H9 (cell line): ENCODE measurements around the gene ABCB11. TPM values are rescaled to one million over a fixed set of nuclear protein-coding genes. Genes with fewer than 3 reads are reported as not detected.
"Not testable (repeated sequence)": the region's sequence is repeated elsewhere in the genome, so short reads cannot be mapped to it uniquely, and the experiment has no call there.

Source experiments
- DNase-seq: peaks from one replicate; pipeline ENCODE4 v3.0.0-alpha.2; 2017
- H2AFZ ChIP-seq: one replicate; pipeline ENCODE4 v1.6.1; 2013; ENCODE audit warnings: mild to moderate bottlenecking, low read length, control low read depth, moderate library complexity
- H2AK5ac ChIP-seq: 2 replicates; pipeline ENCODE4 v1.6.1; 2013; ENCODE audit warnings: low read length, control low read depth, mixed read lengths; ENCODE audit not compliant: insufficient read length
- H2BK120ac ChIP-seq: one replicate; pipeline ENCODE4 v1.6.1; 2013; ENCODE audit warnings: low read depth, mild to moderate bottlenecking, low read length, control low read depth, inconsistent platforms; ENCODE audit not compliant: poor library complexity, severe bottlenecking
- H2BK12ac ChIP-seq: 2 replicates; pipeline ENCODE4 v1.6.1; 2013; ENCODE audit warnings: low read length, control low read depth, mixed read lengths, low read depth; ENCODE audit not compliant: insufficient read length
- H2BK15ac ChIP-seq: 2 replicates; pipeline ENCODE4 v1.6.1; 2013; ENCODE audit warnings: low read depth, low read length, control low read depth
- H2BK20ac ChIP-seq: one replicate; pipeline ENCODE4 v1.6.1; 2013; ENCODE audit warnings: low read depth, mild to moderate bottlenecking, low read length, control low read depth, inconsistent platforms; ENCODE audit not compliant: poor library complexity, severe bottlenecking
- H2BK5ac ChIP-seq: 2 replicates; pipeline ENCODE4 v1.6.1; 2013; ENCODE audit warnings: low read length, control low read depth, mixed read lengths; ENCODE audit not compliant: insufficient read length
- H3K14ac ChIP-seq: 2 replicates; pipeline ENCODE4 v1.6.1; 2013; ENCODE audit warnings: low read length, control low read depth; ENCODE audit not compliant: insufficient read depth
- H3K18ac ChIP-seq: 2 replicates; pipeline ENCODE4 v1.6.1; 2013; ENCODE audit warnings: low read depth, mild to moderate bottlenecking, mixed read lengths, low read length, control low read depth; ENCODE audit not compliant: insufficient read length
- H3K23ac ChIP-seq: 2 replicates; pipeline ENCODE4 v1.6.1; 2013; ENCODE audit warnings: low read length, control low read depth, mixed read lengths, low read depth; ENCODE audit not compliant: insufficient read length
- H3K23me2 ChIP-seq: 2 replicates; pipeline ENCODE4 v1.6.1; 2013; ENCODE audit warnings: low read depth, mild to moderate bottlenecking, mixed read lengths, low read length, control low read depth; ENCODE audit not compliant: insufficient read length, poor library complexity, severe bottlenecking
- H3K27ac ChIP-seq: 2 replicates; pipeline ENCODE4 v1.5.1; 2013; ENCODE audit warnings: low read length, control low read depth, mixed read lengths, low read depth; ENCODE audit not compliant: insufficient read length
- H3K27me3 ChIP-seq: 2 replicates; pipeline ENCODE4 v1.6.1; 2013; ENCODE audit warnings: low read length, control low read depth, inconsistent platforms; ENCODE audit not compliant: insufficient read depth
- H3K4ac ChIP-seq: 2 replicates; pipeline ENCODE4 v1.6.1; 2013; ENCODE audit warnings: low read depth, mild to moderate bottlenecking, control low read depth, inconsistent platforms, low read length, moderate library complexity
- H3K4me1 ChIP-seq: 2 replicates; pipeline ENCODE4 v1.6.1; 2013; ENCODE audit warnings: low read length, control low read depth, inconsistent platforms; ENCODE audit not compliant: insufficient read depth
- H3K4me2 ChIP-seq: 2 replicates; pipeline ENCODE4 v1.6.1; 2013; ENCODE audit warnings: low read length, control low read depth, mixed read lengths; ENCODE audit not compliant: insufficient read length, insufficient read depth
- H3K56ac ChIP-seq: 2 replicates; pipeline ENCODE4 v1.6.1; 2013; ENCODE audit warnings: low read depth, mild to moderate bottlenecking, mixed read lengths, low read length, control low read depth; ENCODE audit not compliant: insufficient read length
- H3K79me1 ChIP-seq: 2 replicates; pipeline ENCODE4 v1.6.1; 2013; ENCODE audit warnings: low read depth, mild to moderate bottlenecking, moderate library complexity, low read length, control low read depth, inconsistent platforms; ENCODE audit not compliant: insufficient read depth, poor library complexity, severe bottlenecking
- H3K79me2 ChIP-seq: 2 replicates; pipeline ENCODE4 v1.6.1; 2013; ENCODE audit warnings: low read length, control low read depth, inconsistent platforms; ENCODE audit not compliant: insufficient read depth
- H3K9ac ChIP-seq: 2 replicates; pipeline ENCODE4 v1.6.1; 2013; ENCODE audit warnings: low read length, control low read depth, mixed read lengths; ENCODE audit not compliant: insufficient read length; ENCODE audit errors: extremely low read depth
- H3K9me3 ChIP-seq: one replicate; pipeline ENCODE4 v1.6.1; 2013; ENCODE audit warnings: low read depth, low read length, inconsistent platforms; ENCODE audit not compliant: control insufficient read depth
- H3T11ph ChIP-seq: one replicate; pipeline ENCODE4 v1.6.1; 2013; ENCODE audit warnings: mild to moderate bottlenecking, low read length, control low read depth, inconsistent platforms
- H4K20me1 ChIP-seq: one replicate; pipeline ENCODE4 v1.6.1; 2013; ENCODE audit not compliant: control insufficient read depth, insufficient read length, insufficient read depth
- H4K5ac ChIP-seq: 2 replicates; pipeline ENCODE4 v1.6.1; 2013; ENCODE audit warnings: low read depth, mild to moderate bottlenecking, mixed read lengths, low read length, control low read depth; ENCODE audit not compliant: insufficient read length
- H4K8ac ChIP-seq: replicated peaks from 2 replicates; pipeline ENCODE4 v1.6.1; 2013; ENCODE audit warnings: low read length, control low read depth, mixed read lengths, low read depth; ENCODE audit not compliant: insufficient read length
- H4K91ac ChIP-seq: 2 replicates; pipeline ENCODE4 v1.6.1; 2013; ENCODE audit warnings: low read depth, mild to moderate bottlenecking, moderate library complexity, mixed read lengths, low read length, control low read depth; ENCODE audit not compliant: insufficient read length
- H3K27ac Mint-ChIP-seq, 3 experiments: 2 replicates in 2 of 3; 3 replicates in 1 of 3; pipeline ENCODE4 v1.8.0; 2020 to 2021; ENCODE audit warnings: mixed read lengths in 3 of 3, mild to moderate bottlenecking in 1 of 3, moderate library complexity in 1 of 3
- H3K27me3 Mint-ChIP-seq: 2 replicates; pipeline ENCODE4 v1.8.0; 2021; ENCODE audit warnings: low read depth, mild to moderate bottlenecking, moderate library complexity, mixed read lengths
- H3K36me3 Mint-ChIP-seq, 3 experiments: 2 replicates in 2 of 3; 3 replicates in 1 of 3; pipeline ENCODE4 v1.8.0; 2020 to 2021; ENCODE audit warnings: low read depth in 3 of 3, mixed read lengths in 3 of 3; ENCODE audit not compliant: insufficient read depth in 1 of 3
- H3K4me1 Mint-ChIP-seq, 2 experiments: 2 replicates each; pipeline ENCODE4 v1.8.0; 2020; ENCODE audit warnings: mixed read lengths in 2 of 2
- H3K4me3 Mint-ChIP-seq, 2 experiments: 2 replicates in 1 of 2; 3 replicates in 1 of 2; pipeline ENCODE4 v1.8.0; 2020 to 2021; ENCODE audit warnings: mild to moderate bottlenecking in 2 of 2, mixed read lengths in 2 of 2, moderate library complexity in 1 of 2
- H3K9me3 Mint-ChIP-seq, 2 experiments: 2 replicates in 1 of 2; 3 replicates in 1 of 2; pipeline ENCODE4 v1.8.0; 2020; ENCODE audit warnings: mild to moderate bottlenecking in 2 of 2, mixed read lengths in 2 of 2, moderate library complexity in 1 of 2
- WGBS: extraction: QIAGEN DNeasy Blood & Tissue Kit; methylation state at CpG from one replicate; pipeline ENCODE4 v1.1.7; 2013; ENCODE audit warnings: missing lambda C conversion rate, low lambda C conversion rate, mixed read lengths; ENCODE audit not compliant: insufficient read length; ENCODE audit errors: extremely low coverage; 5-methylcytosine and 5-hydroxymethylcytosine counted together
- total RNA-seq: library from RNA; stranded (reverse); gene quantifications from 2 replicates; pipeline ENCODE4 v1.2.1, GENCODE V29; 2021

The ABCB11 gene
- total RNA-seq, 1 experiment from 2014 or later, result not detected

DNA sequence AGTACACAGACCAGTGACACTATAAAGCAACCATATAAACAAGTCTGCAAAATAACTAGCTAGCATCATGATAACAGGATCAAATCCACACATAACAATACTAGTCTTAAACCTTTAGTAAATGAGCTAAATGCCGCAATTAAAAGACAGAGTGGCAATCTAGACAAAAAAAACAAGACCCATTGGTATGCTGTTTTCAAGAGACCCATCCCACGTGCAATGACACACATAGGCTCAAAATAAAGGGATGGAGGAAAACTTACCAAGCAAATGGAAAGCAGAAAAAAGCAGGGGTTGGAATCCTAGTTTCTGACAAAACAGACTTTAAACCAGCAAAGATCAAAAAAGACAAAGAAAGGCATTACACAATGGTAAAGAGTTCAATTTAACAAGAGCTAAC lies 23.5 kb upstream of the ABCB11 start:
- not testable (repeated sequence) for H2BK120ac ChIP-seq, H2BK5ac ChIP-seq, H3T11ph ChIP-seq, H3K9me3 ChIP-seq, H2BK20ac ChIP-seq, H3K4ac ChIP-seq, H2BK12ac ChIP-seq, H3K14ac ChIP-seq, H3K23ac ChIP-seq, H4K20me1 ChIP-seq, H2AFZ ChIP-seq, H3K9ac ChIP-seq, H4K8ac ChIP-seq, H3K4me2 ChIP-seq, H3K27me3 ChIP-seq, H3K18ac ChIP-seq, H3K4me1 ChIP-seq, H3K27ac ChIP-seq, H2BK15ac ChIP-seq, H3K79me2 ChIP-seq, H3K23me2 ChIP-seq, H4K91ac ChIP-seq, H3K79me1 ChIP-seq, H3K56ac ChIP-seq, H3K4me3 Mint-ChIP-seq, H3K4me1 Mint-ChIP-seq, H3K27me3 Mint-ChIP-seq, H4K5ac ChIP-seq, H2AK5ac ChIP-seq, H3K27ac Mint-ChIP-seq, DNase-seq
- WGBS, result no CpG with 5 or more reads among the region's 2 CpGs
- H3K9me3 Mint-ChIP-seq, result peaks cover 26 to 32% of the 10 kb centered on the region in 2 experiments
- H3K36me3 Mint-ChIP-seq, result peaks cover 9 to 13% (median 10%) of the 10 kb centered on the region in 3 experiments; a peak in 5 of 7 replicates
